ENCODE measurements around the gene STK33. TPM values are rescaled to one million over a fixed set of nuclear protein-coding genes. Genes with fewer than 3 reads are reported as not detected.

The STK33 gene
- total RNA-seq, 1 donor from 2014 or later: 0.62 TPM

DNA sequence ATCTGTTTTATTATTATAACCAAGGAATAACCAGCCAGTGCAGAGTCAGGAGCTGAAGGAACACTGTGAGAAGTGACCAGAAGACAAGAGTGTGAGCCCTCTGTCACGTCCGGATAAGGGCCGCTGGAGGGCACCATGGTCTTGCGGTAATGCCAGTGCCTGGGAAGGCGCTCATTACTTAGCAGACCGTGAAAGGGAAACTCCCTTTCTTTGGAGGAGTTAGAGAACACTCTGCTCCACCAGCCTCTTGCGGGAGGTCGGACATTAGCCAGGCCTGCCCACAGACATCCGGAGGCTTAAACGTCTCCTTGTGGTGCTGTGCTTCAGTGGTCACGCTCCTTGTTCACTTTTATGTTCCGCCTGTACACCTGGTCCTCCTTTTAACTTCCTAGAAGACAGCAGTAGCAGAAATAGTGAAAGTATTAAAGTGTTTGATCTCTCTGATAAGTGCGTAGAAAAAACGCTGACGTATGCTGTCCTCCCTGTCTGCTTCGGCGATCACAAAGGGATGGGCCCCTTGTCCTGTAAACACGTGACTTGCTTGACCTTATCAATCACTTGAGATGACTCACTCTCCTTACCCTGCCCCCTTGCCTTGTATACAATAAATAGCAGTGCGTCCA is 209.7 kb downstream of the STK33 start:
- Mint-ChIP-seq H3K27me3 (ENCODE audit: insufficient read depth) (peaks cover 2% of the 10 kb centered on the region), H3K4me3 (no peak overlapping the region), H3K9me3 (no peaks in the 10 kb centered on the region), H3K36me3 (ENCODE audit: low read depth) (no peaks in the 10 kb centered on the region), H3K27ac (no peak overlapping the region), H3K4me1 (ENCODE audit: low read depth) (no peaks in the 10 kb centered on the region)
- no peak for DNase-seq (ENCODE audit: low spot score)
- intact Hi-C loops (cut with micrococcal nuclease): no loop called here

DNA sequence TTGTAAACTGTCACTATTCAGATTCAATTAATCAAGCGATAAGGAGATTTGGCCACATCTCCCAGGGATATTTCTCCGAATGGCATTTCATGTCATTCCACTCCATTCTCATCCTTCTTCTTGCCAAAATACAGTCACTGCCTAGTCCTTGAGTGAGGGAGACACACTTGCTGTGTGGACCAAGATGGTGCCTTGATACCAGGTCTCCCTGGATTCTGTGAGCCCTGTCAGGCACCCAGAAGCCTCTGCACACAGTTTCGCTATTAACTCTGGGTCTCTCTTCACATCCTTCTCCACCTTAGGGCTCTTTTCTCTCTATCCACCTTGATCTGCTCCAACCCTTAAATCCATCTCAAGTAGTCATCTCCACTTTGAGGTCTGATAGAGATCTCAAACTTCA is 210.4 kb downstream of the STK33 start:
- H3K36me3 Mint-ChIP-seq (ENCODE audit: low read depth): no peaks in the 10 kb centered on the region
- intact Hi-C loops (cut with micrococcal nuclease): no loop called here
- H3K4me3 Mint-ChIP-seq: no peak overlapping the region
- H3K27me3 Mint-ChIP-seq (ENCODE audit: insufficient read depth): peaks cover 2% of the 10 kb centered on the region
- no peak overlapping the region for H3K27ac Mint-ChIP-seq
- H3K9me3 Mint-ChIP-seq: no peaks in the 10 kb centered on the region
- no peaks in the 10 kb centered on the region for H3K4me1 Mint-ChIP-seq (ENCODE audit: low read depth)
- no peak for DNase-seq (ENCODE audit: low spot score)

DNA sequence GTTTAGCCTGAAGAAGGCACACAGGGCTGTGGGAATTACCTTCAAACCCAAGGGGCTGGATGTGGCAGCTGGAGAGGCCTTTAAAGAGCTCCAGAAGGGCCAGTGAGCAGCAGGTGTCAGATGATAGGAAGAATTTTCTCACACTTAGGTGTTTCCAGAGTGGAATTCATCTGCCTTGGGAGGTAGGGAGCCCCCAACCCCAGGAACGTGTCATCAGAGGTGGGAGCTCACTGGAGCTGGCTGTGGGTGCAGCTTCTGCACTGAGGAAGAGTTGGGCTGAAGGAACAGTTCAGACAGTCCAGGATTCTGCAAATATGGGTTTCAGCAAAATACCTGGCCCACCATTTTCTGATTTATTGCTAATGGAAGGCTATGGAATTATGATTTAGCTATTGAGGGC is 210.8 kb downstream of the STK33 start:
- H3K4me1 Mint-ChIP-seq (ENCODE audit: low read depth): no peaks in the 10 kb centered on the region
- no peak overlapping the region for H3K27ac Mint-ChIP-seq
- H3K9me3 Mint-ChIP-seq: no peaks in the 10 kb centered on the region
- peaks cover 2% of the 10 kb centered on the region for H3K27me3 Mint-ChIP-seq (ENCODE audit: insufficient read depth)
- no peak for DNase-seq (ENCODE audit: low spot score)
- H3K4me3 Mint-ChIP-seq: no peak overlapping the region
- intact Hi-C loops (cut with micrococcal nuclease): no loop called here
- H3K36me3 Mint-ChIP-seq (ENCODE audit: low read depth): no peaks in the 10 kb centered on the region

DNA sequence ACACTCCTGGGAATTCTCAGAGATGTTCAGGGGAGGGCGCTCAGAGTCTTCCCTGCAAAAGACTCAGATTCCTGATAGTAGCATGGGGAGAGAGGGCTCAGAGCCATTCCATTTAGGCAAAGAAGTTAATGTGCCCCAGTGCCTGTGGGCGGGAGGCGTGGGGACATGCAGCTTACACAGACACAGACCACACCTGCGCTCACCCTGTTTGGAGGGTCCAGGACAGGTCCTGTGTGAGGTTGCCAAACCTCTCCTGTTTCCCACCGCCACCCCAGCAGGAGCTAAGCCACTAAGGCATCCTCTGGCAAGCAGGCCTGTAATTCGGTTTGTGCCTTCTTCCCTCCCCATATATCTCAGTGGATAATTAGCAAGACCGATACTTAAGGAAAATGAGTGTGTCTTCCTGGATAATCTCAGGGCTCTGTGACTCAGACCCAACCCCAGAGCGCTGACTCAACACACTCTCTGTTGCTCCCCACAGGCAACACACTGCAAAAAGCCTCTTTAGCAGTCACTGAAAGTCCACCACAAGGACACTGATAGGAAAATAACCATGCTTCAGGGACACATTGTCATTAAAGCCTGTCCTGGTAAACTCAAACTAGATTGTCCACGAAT is 211.5 kb downstream of the STK33 start:
- intact Hi-C loops (cut with micrococcal nuclease): no loop called here
- Mint-ChIP-seq H3K27ac (no peak overlapping the region), H3K27me3 (ENCODE audit: insufficient read depth) (peaks cover 2% of the 10 kb centered on the region)

DNA sequence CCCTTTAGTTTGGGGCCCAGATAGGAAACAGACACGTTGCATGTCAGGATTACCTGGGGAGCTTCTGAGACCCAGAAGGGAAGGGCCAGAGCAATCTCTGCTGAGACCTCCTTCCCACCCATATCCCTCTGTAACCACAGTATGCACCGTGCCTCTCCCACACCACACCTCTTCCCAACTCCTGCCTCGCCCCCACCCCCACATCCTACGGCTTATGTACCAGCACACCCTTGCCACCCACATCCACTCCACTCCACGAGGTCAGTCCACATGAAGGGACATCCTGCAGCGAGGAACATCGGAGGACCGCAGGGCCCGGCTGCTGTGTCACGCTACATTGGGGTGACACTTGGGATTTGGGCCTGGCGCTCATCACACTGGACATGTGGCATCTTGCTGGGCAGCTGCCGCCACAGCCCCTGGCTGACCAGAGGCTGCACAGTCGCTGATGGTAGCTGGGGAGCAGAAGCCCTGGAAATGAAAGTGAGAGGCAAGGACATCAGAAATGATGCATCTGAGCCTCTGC is 212.1 kb downstream of the STK33 start:
- intact Hi-C loops (cut with micrococcal nuclease): no loop called here
- H3K9me3 Mint-ChIP-seq: no peaks in the 10 kb centered on the region
- H3K27me3 Mint-ChIP-seq (ENCODE audit: insufficient read depth): peaks cover 2% of the 10 kb centered on the region
- no peak overlapping the region for H3K27ac Mint-ChIP-seq
- no peaks in the 10 kb centered on the region for H3K36me3 Mint-ChIP-seq (ENCODE audit: low read depth)
- no peak overlapping the region for H3K4me3 Mint-ChIP-seq
- no peaks in the 10 kb centered on the region for H3K4me1 Mint-ChIP-seq (ENCODE audit: low read depth)
- DNase-seq (ENCODE audit: low spot score): no peak

More for the DNA sequence above, 211.5 kb downstream of the STK33 start:
- DNase-seq (ENCODE audit: low spot score): no peak
- no peaks in the 10 kb centered on the region for H3K9me3 Mint-ChIP-seq
- H3K4me1 Mint-ChIP-seq (ENCODE audit: low read depth): no peaks in the 10 kb centered on the region
- H3K36me3 Mint-ChIP-seq (ENCODE audit: low read depth): no peaks in the 10 kb centered on the region
- no peak overlapping the region for H3K4me3 Mint-ChIP-seq

DNA sequence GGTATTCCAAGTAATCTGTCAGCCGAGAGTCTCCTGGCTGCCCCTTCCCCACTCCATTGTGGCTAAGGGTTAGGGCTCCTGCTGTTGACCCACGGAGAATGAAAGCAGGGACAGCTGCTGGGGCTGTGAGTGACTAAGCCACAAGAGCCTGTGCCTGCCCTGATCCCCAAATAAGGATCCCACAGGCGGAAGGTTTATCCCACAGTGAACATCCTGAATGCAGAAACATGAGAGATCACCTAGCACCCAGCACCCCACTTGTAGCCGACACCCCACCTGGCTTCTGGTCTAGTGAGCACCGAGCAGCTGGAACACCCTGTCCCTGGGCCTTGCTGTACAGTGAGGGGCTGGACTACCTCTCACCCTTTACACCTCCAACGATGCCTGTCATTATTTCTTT is 212.7 kb downstream of the STK33 start:
- no peaks in the 10 kb centered on the region for H3K9me3 Mint-ChIP-seq
- no peaks in the 10 kb centered on the region for H3K4me1 Mint-ChIP-seq (ENCODE audit: low read depth)
- H3K27ac Mint-ChIP-seq: no peak overlapping the region
- H3K36me3 Mint-ChIP-seq (ENCODE audit: low read depth): no peaks in the 10 kb centered on the region
- DNase-seq (ENCODE audit: low spot score): no peak
- H3K4me3 Mint-ChIP-seq: no peak overlapping the region
- peaks cover 2% of the 10 kb centered on the region for H3K27me3 Mint-ChIP-seq (ENCODE audit: insufficient read depth)
- intact Hi-C loops (cut with micrococcal nuclease): no loop called here

DNA sequence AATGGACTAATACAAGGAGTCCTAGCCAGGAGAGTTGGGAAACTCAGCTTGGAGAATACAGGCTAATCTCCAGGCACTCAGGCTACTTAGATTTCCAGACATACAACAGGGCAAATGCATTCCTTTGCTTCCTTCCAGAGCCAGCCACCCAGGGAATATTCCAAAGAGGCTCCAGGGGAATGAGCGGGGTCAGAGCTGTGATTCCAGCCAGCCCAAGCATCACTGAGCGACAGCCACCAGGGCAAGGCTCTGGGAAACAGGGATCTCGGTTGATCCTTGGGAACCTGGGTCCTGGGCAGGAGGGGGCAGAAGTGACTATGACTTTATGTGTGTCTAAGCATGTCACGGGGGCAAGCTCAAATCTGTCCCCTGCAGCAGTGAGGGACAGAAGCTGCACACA is 218.1 kb downstream of the STK33 start:
- H3K27me3 Mint-ChIP-seq (ENCODE audit: insufficient read depth): peaks cover 2% of the 10 kb centered on the region
- no peak overlapping the region for H3K4me3 Mint-ChIP-seq
- no peaks in the 10 kb centered on the region for H3K4me1 Mint-ChIP-seq (ENCODE audit: low read depth)
- intact Hi-C loops (cut with micrococcal nuclease): no loop called here
- no peak for DNase-seq (ENCODE audit: low spot score)
- no peaks in the 10 kb centered on the region for H3K9me3 Mint-ChIP-seq
- no peaks in the 10 kb centered on the region for H3K36me3 Mint-ChIP-seq (ENCODE audit: low read depth)
- no peak overlapping the region for H3K27ac Mint-ChIP-seq

DNA sequence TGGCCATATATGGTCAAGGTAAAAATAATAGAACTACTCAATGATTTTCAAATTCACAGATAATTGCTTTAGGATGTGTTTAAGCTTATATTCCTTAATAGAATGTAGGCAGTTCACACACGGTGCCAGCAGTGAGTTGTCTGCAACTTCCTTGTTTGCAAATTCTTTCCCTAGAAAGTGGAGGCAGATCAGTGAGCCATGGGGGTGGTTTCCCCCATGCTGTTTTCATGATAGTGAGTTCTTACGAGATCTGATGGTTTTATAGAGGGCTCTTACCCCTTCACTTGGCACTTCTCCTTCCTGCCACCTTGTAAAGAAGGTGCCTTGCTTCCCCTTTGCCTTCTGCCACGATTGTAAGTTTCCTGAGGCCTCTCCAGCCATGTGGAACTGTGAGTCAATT is 218.6 kb downstream of the STK33 start:
- intact Hi-C loops (cut with micrococcal nuclease): no loop called here
- Mint-ChIP-seq H3K27ac (no peak overlapping the region), H3K27me3 (ENCODE audit: insufficient read depth) (peaks cover 2% of the 10 kb centered on the region), H3K9me3 (no peaks in the 10 kb centered on the region), H3K4me3 (no peak overlapping the region), H3K36me3 (ENCODE audit: low read depth) (no peaks in the 10 kb centered on the region), H3K4me1 (ENCODE audit: low read depth) (no peaks in the 10 kb centered on the region)
- DNase-seq (ENCODE audit: low spot score): no peak

DNA sequence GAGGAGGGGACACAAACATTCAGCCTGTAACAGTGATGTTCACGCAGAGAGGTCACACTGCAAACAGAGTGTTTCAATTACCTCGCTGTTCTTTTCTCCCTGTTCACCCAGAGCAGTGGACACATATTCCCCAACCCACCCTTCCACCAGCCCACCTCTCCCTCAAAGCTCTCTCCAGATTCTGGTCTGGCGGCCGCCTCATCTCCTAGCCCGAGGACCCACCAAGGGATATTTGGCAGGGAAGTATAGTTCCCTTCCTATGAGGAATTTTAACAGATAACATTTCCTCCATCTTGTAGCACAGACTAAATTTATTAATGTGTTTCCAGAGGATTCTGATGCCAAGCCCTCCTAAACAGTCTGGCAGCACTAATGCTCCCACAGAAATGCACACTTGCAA is 219.3 kb downstream of the STK33 start:
- intact Hi-C loops (cut with micrococcal nuclease): no loop called here
- Mint-ChIP-seq H3K27me3 (ENCODE audit: insufficient read depth) (peaks cover 1% of the 10 kb centered on the region), H3K27ac (no peak overlapping the region)

DNA sequence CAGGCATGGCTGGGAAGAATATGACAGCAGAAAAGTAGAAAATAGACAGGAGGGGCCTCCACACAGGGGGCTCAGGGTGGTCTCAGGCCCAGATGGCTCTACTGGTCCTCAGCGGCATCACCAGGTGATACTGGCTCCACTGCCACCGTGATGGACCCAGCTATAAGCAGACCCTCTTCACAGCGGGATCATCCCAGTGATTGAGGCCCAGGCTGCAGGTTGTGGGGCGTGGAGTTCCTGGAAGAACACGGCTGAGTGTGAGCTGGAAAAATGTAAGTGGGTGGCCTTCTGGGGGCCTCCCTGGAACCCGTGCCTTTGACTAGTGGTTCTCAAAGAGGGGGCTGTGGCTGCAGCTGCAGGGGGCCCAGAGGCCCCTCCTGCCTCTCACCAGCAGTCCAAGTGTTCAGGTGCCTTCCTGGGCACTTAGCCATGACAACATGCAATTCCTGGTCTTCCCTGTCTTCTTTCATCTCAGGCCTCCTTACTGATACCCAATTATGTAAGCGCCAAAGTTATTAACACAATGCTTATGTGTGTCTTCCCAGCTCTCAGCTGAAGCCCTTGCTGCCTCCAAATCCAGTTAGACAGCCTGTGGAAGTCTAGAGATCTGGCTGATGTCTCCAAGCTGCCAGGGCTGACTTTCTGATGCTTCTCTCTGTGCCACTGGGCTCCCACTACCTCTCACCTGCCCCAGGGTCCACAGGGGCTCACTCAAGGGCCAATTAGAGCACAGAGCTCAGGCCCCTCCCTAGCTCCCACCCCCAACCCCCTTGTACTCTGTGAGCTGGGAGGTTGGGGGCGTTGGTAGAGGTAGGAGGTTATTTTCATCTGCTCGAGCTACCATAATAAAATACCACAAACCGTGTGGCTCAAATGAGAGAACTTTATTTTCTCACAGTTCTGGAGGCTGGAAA is 220.3 kb downstream of the STK33 start:
- no peak for DNase-seq (ENCODE audit: low spot score)
- no peaks in the 10 kb centered on the region for H3K27me3 Mint-ChIP-seq (ENCODE audit: insufficient read depth)
- H3K9me3 Mint-ChIP-seq: no peaks in the 10 kb centered on the region
- H3K36me3 Mint-ChIP-seq (ENCODE audit: low read depth): no peaks in the 10 kb centered on the region
- no peak overlapping the region for H3K27ac Mint-ChIP-seq
- no peak overlapping the region for H3K4me3 Mint-ChIP-seq
- H3K4me1 Mint-ChIP-seq (ENCODE audit: low read depth): no peaks in the 10 kb centered on the region
- intact Hi-C loops (cut with micrococcal nuclease): no loop called here

More for the DNA sequence above, 219.3 kb downstream of the STK33 start:
- Mint-ChIP-seq H3K4me3 (no peak overlapping the region), H3K36me3 (ENCODE audit: low read depth) (no peaks in the 10 kb centered on the region), H3K9me3 (no peaks in the 10 kb centered on the region), H3K4me1 (ENCODE audit: low read depth) (no peaks in the 10 kb centered on the region)
- DNase-seq (ENCODE audit: low spot score): no peak

DNA sequence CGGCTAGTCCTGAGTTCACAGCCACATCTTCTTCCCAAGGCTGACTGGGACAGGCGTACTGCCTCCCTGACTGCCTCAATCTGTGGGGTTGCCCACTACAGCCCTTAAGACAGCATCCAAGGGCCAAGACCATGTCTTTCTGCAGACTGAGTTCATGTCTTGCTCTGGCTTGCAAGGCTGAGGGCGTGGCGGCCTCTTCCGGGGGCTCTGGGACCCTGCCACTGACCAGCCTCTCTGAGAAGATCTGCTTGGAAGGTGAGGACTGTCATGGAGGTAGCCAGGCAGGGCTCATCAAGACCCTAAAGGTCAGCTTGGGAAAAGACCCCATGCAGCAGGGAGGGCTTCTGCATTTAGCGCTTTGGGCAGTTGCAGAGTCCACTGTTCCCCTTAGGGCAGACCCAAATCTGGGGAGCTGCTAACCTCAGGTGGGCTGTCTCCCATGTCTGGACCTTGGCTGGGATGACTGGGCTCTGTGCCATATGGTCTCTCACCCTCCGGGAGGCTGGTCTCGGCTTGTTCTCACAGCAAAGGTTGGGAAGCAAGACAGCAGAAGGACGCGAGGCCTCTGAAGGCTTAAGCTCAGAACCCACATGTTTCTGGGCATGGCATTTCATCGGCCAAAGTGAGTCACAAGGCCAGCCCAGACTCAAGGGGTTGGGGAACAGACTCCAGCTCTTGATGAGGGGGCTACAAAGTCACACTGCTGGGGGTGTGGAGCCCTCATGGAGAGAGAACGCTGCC is 221.2 kb downstream of the STK33 start:
- Mint-ChIP-seq H3K4me3 (no peak overlapping the region), H3K27ac (no peak overlapping the region), H3K27me3 (ENCODE audit: insufficient read depth) (no peaks in the 10 kb centered on the region), H3K4me1 (ENCODE audit: low read depth) (no peaks in the 10 kb centered on the region), H3K9me3 (no peaks in the 10 kb centered on the region), H3K36me3 (ENCODE audit: low read depth) (no peaks in the 10 kb centered on the region)
- DNase-seq (ENCODE audit: low spot score): no peak
- intact Hi-C loops (cut with micrococcal nuclease): no loop called here

DNA sequence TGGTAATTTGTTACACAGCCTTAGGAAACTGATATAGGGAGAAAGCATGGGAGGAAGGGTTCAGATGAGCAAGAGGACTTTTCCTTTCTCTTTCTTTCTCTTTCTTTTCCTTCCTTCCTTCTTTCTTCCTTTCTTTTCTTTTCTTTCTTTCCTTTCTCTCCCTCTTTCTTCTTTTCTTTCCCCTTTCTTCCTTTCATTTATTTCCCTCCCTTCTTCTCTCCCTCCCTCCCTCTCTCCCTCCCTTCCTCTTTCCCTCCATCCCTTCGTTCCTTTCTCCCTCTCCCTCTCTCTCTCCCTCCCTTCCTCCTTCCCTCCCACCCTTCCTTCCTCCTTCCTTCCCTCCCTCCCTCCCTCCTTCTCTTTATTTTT is 222.5 kb downstream of the STK33 start:
- intact Hi-C loops (cut with micrococcal nuclease): no loop called here
- H3K4me1 Mint-ChIP-seq (ENCODE audit: low read depth): no peaks in the 10 kb centered on the region
- H3K27me3 Mint-ChIP-seq (ENCODE audit: insufficient read depth): no peaks in the 10 kb centered on the region
- no peaks in the 10 kb centered on the region for H3K36me3 Mint-ChIP-seq (ENCODE audit: low read depth)
- no peak for DNase-seq (ENCODE audit: low spot score)
- H3K9me3 Mint-ChIP-seq: no peaks in the 10 kb centered on the region
- H3K27ac Mint-ChIP-seq: no peak overlapping the region
- no peak overlapping the region for H3K4me3 Mint-ChIP-seq
